Stimulated activated CD4-positive, alpha-beta T cell treated with anti-CD3 and anti-CD28 coated beads, Interleukin-12 subunit alpha, Interleukin-12 subunit beta, amount 100 ng/mL, for 24 hours (primary cell): ENCODE measurements around the gene EPHB1.
"Not testable (repeated sequence)": the region's sequence is repeated elsewhere in the genome, so short reads cannot be mapped to it uniquely, and the experiment has no call there.

Experiments
- DNase-seq, 2 experiments: peaks; one replicate each; pipeline ENCODE4 v3.0.0-alpha.2; 2020; ENCODE audit warnings: low read depth in 2 of 2

Gene EPHB1

GRCh38 chr3:135050536-135050935, 255.5 kb downstream of the EPHB1 start:
- DNase-seq: no peak

- no peak for DNase-seq
These were observed 256.4 kb downstream of the EPHB1 start for GRCh38 chr3:135051409-135051973.

- DNase-seq: no peak
These were observed 260.4 kb downstream of the EPHB1 start for GRCh38 chr3:135055449-135055848.

DNA sequence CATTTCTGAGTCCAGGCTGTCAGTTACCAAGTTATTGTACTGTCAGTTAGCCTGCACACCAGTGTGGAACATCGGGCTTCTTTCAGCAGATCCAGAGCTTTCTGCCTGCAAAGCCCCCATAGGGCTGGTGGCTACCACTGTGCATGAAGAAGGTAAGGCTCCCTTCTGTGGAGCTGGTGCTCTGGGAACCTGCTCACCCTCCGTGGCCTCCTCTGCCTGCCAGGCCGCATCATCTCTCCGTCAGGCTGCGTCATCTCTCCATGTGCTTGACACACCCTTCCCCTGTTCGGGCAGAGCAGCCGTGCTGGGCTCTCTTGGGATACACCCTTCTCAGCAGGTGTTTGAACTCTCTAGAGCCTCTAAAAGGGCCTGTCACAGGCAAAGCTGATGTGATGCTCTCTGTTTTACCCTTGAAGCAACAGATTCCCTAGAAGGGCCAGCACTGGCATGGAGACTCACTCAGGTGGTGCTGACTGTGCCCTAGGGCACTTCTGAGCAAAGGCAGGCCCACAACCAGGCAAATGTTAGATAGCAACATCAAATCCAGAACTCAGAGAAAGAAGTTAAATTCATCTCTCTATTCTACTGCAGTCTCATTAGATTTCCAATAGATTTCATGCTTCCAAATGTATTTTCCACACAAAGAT, 261.1 kb downstream of the EPHB1 start:
- no peak for DNase-seq

- no peak for DNase-seq
These were observed 261.8 kb downstream of the EPHB1 start for GRCh38 chr3:135056733-135057310.

GRCh38 chr3:135057996-135058395, 262.9 kb downstream of the EPHB1 start:
- DNase-seq: no peak

- no peak for DNase-seq
These were observed 264.5 kb downstream of the EPHB1 start for GRCh38 chr3:135059580-135059979.

- not testable (repeated sequence) for DNase-seq
These were observed 272.0 kb downstream of the EPHB1 start for GRCh38 chr3:135066844-135067727.

DNA sequence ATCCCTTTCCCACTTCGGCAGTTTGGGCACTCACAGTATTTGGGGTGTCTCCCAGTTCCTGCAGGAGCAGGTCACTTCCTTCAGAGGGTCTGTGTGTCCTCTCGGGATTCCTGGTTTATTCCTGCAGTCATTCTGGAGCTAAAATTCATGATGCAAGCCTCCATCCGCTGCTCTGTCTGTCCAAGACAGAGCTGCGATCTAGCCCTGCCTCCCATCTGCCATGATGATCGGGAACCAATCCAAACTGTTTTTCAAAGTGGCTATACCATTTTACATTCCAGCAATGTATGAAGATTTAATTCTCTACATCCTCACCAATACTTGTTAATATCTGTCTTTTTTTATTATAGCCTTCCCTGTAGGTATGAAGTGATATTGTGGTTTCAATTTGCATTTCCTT, 273.0 kb downstream of the EPHB1 start:
- DNase-seq: no peak

- DNase-seq: no peak
These were observed 274.3 kb downstream of the EPHB1 start for GRCh38 chr3:135069406-135069805.

- DNase-seq: no peak
These were observed 276.4 kb downstream of the EPHB1 start for GRCh38 chr3:135071483-135071882.

DNA sequence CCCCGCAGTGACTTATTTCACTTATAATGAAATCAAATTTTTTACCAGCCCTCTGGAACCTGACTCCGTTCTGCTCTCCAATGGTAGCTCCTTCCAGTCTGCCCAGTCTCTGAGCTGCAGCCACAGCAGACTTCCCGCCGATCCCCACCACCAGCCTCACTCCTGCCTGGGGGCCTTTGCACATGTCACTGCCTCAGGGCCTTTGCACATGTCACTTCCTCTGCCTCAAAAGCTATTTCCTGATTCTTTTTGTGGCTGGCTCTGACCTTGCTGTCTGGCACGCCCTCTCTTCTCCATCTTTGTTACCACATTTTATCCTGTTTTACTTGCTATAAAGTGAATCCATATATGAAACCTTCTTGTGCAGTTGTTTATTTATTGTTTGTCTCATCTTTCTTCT, 277.4 kb downstream of the EPHB1 start:
- DNase-seq: no peak

- DNase-seq: no peak
These were observed 280.1 kb downstream of the EPHB1 start for GRCh38 chr3:135075157-135075556.

DNA sequence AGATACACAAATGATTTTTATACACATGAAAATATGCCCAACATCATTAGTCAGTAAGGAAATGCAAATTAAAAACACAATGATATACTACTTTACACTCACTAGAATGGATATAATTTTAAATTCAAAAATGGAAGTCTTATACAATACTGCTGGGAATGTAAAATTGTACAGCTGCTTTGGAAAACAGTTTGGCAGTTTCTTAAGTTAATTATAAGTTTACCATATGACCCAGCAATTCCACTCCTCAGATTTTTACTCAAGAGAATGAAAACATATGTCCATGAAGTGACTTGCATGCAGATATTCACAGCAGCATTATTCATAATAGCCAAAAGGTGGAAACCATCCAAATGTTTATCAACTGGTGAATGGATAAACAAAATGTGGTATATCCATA, 281.3 kb downstream of the EPHB1 start:
- DNase-seq: no peak

DNA sequence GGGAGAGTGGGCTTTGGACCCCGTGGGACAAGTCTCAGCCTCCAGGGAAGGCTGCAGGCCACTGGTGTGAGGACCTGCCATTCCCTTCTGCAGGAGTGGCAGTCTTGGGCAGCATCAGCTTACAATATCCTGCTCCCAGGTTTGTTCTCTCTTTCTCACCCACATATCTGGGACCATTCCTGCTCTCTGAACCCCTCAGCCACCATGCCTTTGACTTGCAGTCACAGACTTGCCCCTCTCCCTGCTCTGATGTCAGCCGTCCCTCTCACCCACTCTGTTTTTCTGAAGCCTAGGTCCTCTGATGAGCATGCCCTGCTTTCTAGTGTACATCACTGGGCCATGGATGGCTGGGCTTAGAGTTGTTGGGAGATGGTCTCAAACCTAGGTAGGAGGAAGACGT, 282.1 kb downstream of the EPHB1 start:
- no peak for DNase-seq

GRCh38 chr3:135078283-135078682, 283.2 kb downstream of the EPHB1 start:
- no peak for DNase-seq

- no peak for DNase-seq
These were observed 284.0 kb downstream of the EPHB1 start for GRCh38 chr3:135079095-135079494.

- DNase-seq: no peak
These were observed 286.4 kb downstream of the EPHB1 start for GRCh38 chr3:135081451-135081850.

DNA sequence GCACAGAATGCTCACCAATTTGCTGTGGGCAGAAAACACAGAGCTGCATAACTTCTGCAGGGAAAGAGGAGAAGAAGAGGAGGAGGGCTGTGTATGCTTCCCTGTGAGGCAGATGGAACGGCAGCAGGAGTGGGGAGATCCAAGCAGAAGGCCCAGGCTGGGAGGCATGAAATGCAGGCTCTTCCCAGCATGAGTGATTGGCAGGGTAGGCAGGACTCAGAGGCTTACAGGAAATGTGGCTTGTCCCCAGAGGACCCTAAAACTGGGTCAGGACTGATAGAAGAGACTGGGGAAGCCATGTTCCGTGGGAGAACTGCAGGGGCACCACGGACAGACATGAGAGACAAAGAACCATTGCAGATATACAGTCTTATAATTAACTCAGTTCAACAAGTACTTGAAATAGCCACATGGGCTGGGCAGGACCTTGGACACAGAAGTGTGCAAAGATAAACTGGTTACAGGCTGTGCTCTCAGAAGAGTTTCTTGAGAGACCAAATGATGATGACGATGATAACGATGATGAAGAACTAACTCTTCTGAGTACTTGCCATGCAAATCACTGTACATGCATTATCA, 286.9 kb downstream of the EPHB1 start:
- no peak for DNase-seq

DNA sequence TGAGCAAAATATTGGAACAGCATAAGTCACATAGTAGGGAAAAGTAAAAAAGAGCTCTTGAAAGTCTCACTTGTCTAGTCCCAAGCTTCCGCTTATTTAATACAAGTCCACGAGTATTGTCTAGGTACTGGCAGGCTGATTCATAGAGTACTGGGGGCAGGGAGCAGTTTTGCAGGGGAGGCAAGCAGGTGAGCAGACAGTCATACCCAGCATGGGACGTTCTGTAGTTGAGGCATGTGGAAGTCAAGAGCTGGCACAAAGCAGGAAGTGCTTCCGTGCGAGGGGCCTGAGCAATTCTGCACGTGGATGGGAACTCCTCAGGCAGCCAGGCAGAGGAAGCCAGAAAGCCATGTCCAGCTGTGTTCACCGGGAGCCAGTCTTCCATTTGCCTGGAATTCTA, 287.6 kb downstream of the EPHB1 start:
- no peak for DNase-seq

DNA sequence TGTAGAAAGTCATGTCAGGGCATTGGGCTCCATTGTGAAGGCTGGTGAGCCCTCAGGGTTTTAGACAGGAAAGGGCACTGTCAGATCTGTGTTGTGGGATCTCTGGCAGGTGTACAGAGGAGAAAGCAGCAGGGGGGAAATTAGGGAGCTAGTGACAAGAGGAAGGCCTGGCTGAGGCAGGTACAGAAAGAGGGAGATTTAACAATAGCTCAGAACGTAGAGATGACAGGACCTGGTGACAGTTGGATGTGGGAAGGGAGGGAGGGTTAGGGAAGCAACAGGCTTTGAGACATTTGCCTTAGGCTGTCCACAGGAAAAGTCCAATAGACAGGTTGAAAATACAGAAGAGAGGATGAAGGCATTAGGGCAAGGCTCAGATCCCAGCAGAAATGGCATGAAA, 288.1 kb downstream of the EPHB1 start:
- DNase-seq: no peak

- no peak for DNase-seq
These were observed 288.7 kb downstream of the EPHB1 start for GRCh38 chr3:135083756-135084155.
